ENCODE data around the gene CHRNB2.

GRCh38 chr1:154541231-154541630 is 26.3 kb upstream of the CHRNB2 start:
- TF ChIP-seq POLR2A (IDR thresholded peaks at IDR 0.05) (no peak), CTCF (IDR thresholded peaks at IDR 0.05 in 4 of 5, conservative IDR thresholded peaks at IDR 0.05 in 1 of 5) (no peak)

Data from gastrocnemius medialis (tissue), 4 donors.